Thyroid gland (tissue), 4 donors: ENCODE data around the gene AKT1. TPM values are rescaled to one million over a fixed set of nuclear protein-coding genes. Genes with fewer than 3 reads are reported as not detected.

Experiments
- DNase-seq, 2 donors: peaks; one replicate each; pipeline ENCODE4 v3.0.0-alpha.2; 2019
- H3K27ac ChIP-seq, 3 donors: fragments of 200-600 bp; sonication (generic); 1 replicate in 2 of 3; 2 replicates in 1 of 3; pipeline ENCODE4 v1.5.1; 2016 to 2019; ENCODE audit warnings: mild to moderate bottlenecking in 1 of 3, moderate library complexity in 1 of 3
- H3K27me3 ChIP-seq: fragments of 200-600 bp; sonication (generic); one replicate; pipeline ENCODE4 v1.5.1; 2019
- H3K36me3 ChIP-seq, 2 donors: fragments of 200-600 bp; sonication (generic); one replicate each; pipeline ENCODE4 v1.5.1; 2016 to 2019
- H3K4me1 ChIP-seq, 2 donors: fragments of 200-600 bp; sonication (generic); one replicate each; pipeline ENCODE4 v1.5.1; 2017 to 2019
- H3K4me3 ChIP-seq, 3 donors: fragments of 200-600 bp; sonication (generic); replicated peaks in 1 of 3; 1 replicate in 2 of 3; 2 replicates in 1 of 3; pipeline ENCODE4 v1.5.1; 2016; ENCODE audit warnings: mild to moderate bottlenecking in 1 of 3
- H3K9me3 ChIP-seq: fragments of 200-600 bp; sonication (generic); one replicate; pipeline ENCODE4 v1.5.1; 2017
- CTCF ChIP-seq, 6 experiments: fragments of 200-600 bp in 3 of 6; fragments of 450-650 bp in 3 of 6; sonication (generic) in 3 of 6; IDR thresholded peaks; one replicate each; pipeline ENCODE4 v1.5.1; 2016 to 2019; ENCODE audit warnings: antibody characterized with exemption in 6 of 6, mild to moderate bottlenecking in 2 of 6, inconsistent platforms in 1 of 6, moderate library complexity in 1 of 6
- POLR2A ChIP-seq, 2 donors: fragments of 450-650 bp; IDR thresholded peaks; one replicate each; pipeline ENCODE4 v1.6.1; 2017; ENCODE audit warnings: antibody characterized with exemption in 2 of 2, mild to moderate bottlenecking in 2 of 2, moderate library complexity in 1 of 2
- WGBS, 2 donors: methylation state at CpG; one replicate each; pipeline ENCODE4 v1.1.5; 2017; 5-methylcytosine and 5-hydroxymethylcytosine counted together
- intact Hi-C: fragments of 100-400 bp; cut with DNase I; formaldehyde crosslinking; loops from one replicate; pipeline ENCODE4 v1.15.1; 2023
- total RNA-seq, 4 donors: library from RNA; depleted of rRNA; stranded (reverse); fragments of >200 nt; gene quantifications; one replicate each; pipeline ENCODE4 v1.2.3, GENCODE V29; 2016

AKT1 gene
- total RNA-seq, 4 donors from 2014 or later = 99.8 to 179 (median 152) TPM

- 20 to 56% methylated on average over 8 of the region's 15 CpGs for WGBS, 2 donors
- Histone ChIP-seq H3K27ac (peak overlapping the region; percentile 2 to 88 (median 61)), H3K27me3 (no peaks in the 10 kb centered on the region), H3K4me1 (peaks cover 41 to 60% of the 10 kb centered on the region in 2 donors), H3K9me3 (no peaks in the 10 kb centered on the region), H3K4me3 (no peak overlapping the region), H3K36me3 (peaks cover 7 to 9% of the 10 kb centered on the region in 2 donors)
- TF ChIP-seq POLR2A (IDR thresholded peaks at IDR 0.05) (no peak), CTCF (IDR thresholded peaks at IDR 0.05) (no peak)
- peak; percentile 56 to 75 for DNase-seq
- intact Hi-C loops = loop anchor here (10.0 kb wide), 1 partner anchor 267 kb away; no protein-coding TSS in a partner anchor
Measured at GRCh38 chr14:104777808-104778249, 17.7 kb downstream of the AKT1 start.

GRCh38 chr14:104776961-104777807, 18.4 kb downstream of the AKT1 start:
- H3K4me3 ChIP-seq = no peak overlapping the region
- H3K27me3 ChIP-seq = no peaks in the 10 kb centered on the region
- peaks cover 13 to 15% of the 10 kb centered on the region in 2 donors for H3K36me3 ChIP-seq
- 64 to 82% methylated on average over 10 to 14 of the region's 16 CpGs for WGBS, 2 donors
- intact Hi-C loops = loop anchor here (10.0 kb wide), 1 partner anchor 268 kb away; no protein-coding TSS in a partner anchor
- TF ChIP-seq CTCF (IDR thresholded peaks at IDR 0.05) (peak in 1 of 6 experiments; percentile 13), POLR2A (IDR thresholded peaks at IDR 0.05) (no peak)
- peak overlapping the region; percentile 2 to 88 (median 61) for H3K27ac ChIP-seq
- H3K4me1 ChIP-seq = peaks cover 41 to 60% of the 10 kb centered on the region in 2 donors
- no peak for DNase-seq
- no peaks in the 10 kb centered on the region for H3K9me3 ChIP-seq

GRCh38 chr14:104776481-104776880, 19.1 kb downstream of the AKT1 start:
- H3K36me3 ChIP-seq = peaks cover 20 to 21% of the 10 kb centered on the region in 2 donors
- peak overlapping the region in 2 of 3 donors; percentile 65 to 88 for H3K27ac ChIP-seq
- H3K27me3 ChIP-seq = no peaks in the 10 kb centered on the region
- H3K4me3 ChIP-seq = no peak overlapping the region
- no peak for TF ChIP-seq POLR2A (IDR thresholded peaks at IDR 0.05)
- no peak for TF ChIP-seq CTCF (IDR thresholded peaks at IDR 0.05)
- intact Hi-C loops = loop anchor here (10.0 kb wide), 1 partner anchor 268 kb away; no protein-coding TSS in a partner anchor
- H3K9me3 ChIP-seq = no peaks in the 10 kb centered on the region
- 92 to 100% methylated on average over 7 to 9 of the region's 15 CpGs for WGBS, 2 donors
- H3K4me1 ChIP-seq = peaks cover 41 to 60% of the 10 kb centered on the region in 2 donors
- DNase-seq = no peak

GRCh38 chr14:104775073-104775489, 20.5 kb downstream of the AKT1 start:
- peak overlapping the region; percentile 65 to 88 (median 77) for H3K27ac ChIP-seq
- intact Hi-C loops = loop anchor here (10.0 kb wide), 1 partner anchor 270 kb away; no protein-coding TSS in a partner anchor

More at GRCh38 chr14:104775073-104775489, 20.5 kb downstream of the AKT1 start:
- no peak overlapping the region for H3K4me3 ChIP-seq
- no peaks in the 10 kb centered on the region for H3K9me3 ChIP-seq
- H3K4me1 ChIP-seq = peaks cover 41 to 60% of the 10 kb centered on the region in 2 donors
- no peaks in the 10 kb centered on the region for H3K27me3 ChIP-seq
- peaks cover 22% of the 10 kb centered on the region in 2 donors for H3K36me3 ChIP-seq
- no peak for TF ChIP-seq POLR2A (IDR thresholded peaks at IDR 0.05)
- TF ChIP-seq CTCF (IDR thresholded peaks at IDR 0.05) = no peak
- 41 to 62% methylated on average over 5 to 9 of the region's 13 CpGs for WGBS, 2 donors
- DNase-seq = peak; percentile 91 to 93
